ENCODE results near the gene UNC5B.

The UNC5B gene

GRCh38 chr10:71255808-71256660 lies 43.7 kb downstream of the UNC5B start:
- no peak for DNase-seq

GRCh38 chr10:71256661-71257318 lies 44.4 kb downstream of the UNC5B start:
- DNase-seq: no peak

GRCh38 chr10:71257319-71257997 lies 45.1 kb downstream of the UNC5B start:
- no peak for DNase-seq

- DNase-seq: no peak
Observed at GRCh38 chr10:71258046-71258445, 45.7 kb downstream of the UNC5B start.

- no peak for DNase-seq
Observed at GRCh38 chr10:71258446-71259145, 46.2 kb downstream of the UNC5B start.

- no peak for DNase-seq
Observed at GRCh38 chr10:71259282-71259681, 46.9 kb downstream of the UNC5B start.

- no peak for DNase-seq
Observed at GRCh38 chr10:71259815-71260501, 47.6 kb downstream of the UNC5B start.

GRCh38 chr10:71260622-71261325 lies 48.4 kb downstream of the UNC5B start:
- DNase-seq: no peak

- DNase-seq: no peak
Observed at GRCh38 chr10:71262027-71262426, 49.7 kb downstream of the UNC5B start.

- no peak for DNase-seq
Observed at GRCh38 chr10:71262817-71263216, 50.4 kb downstream of the UNC5B start.

- DNase-seq: no peak
Observed at GRCh38 chr10:71263376-71263775, 51.0 kb downstream of the UNC5B start.

- DNase-seq: no peak
Observed at GRCh38 chr10:71264345-71265200, 52.2 kb downstream of the UNC5B start.

GRCh38 chr10:71265201-71265575 lies 52.8 kb downstream of the UNC5B start:
- DNase-seq: no peak

- no peak for DNase-seq
Observed at GRCh38 chr10:71265618-71266146, 53.3 kb downstream of the UNC5B start.

- no peak for DNase-seq
Observed at GRCh38 chr10:71266147-71266917, 54.0 kb downstream of the UNC5B start.

- DNase-seq: no peak
Observed at GRCh38 chr10:71266918-71267442, 54.6 kb downstream of the UNC5B start.

GRCh38 chr10:71267508-71268240 lies 55.3 kb downstream of the UNC5B start:
- DNase-seq: no peak

- DNase-seq: no peak
Observed at GRCh38 chr10:71268247-71268691, 55.9 kb downstream of the UNC5B start.

GRCh38 chr10:71268758-71269157 lies 56.4 kb downstream of the UNC5B start:
- DNase-seq: no peak

Measured in SIG-M5 (cell line).